ENCODE data around the gene C19orf33.

Gene C19orf33

GRCh38 chr19:38308006-38308766 lies 4.1 kb downstream of the C19orf33 start:
- DNase-seq (ENCODE audit: extremely low read depth in 1 of 2, low read depth in 1 of 2) = no peak

GRCh38 chr19:38308926-38309614 lies 5.0 kb downstream of the C19orf33 start:
- DNase-seq (ENCODE audit: extremely low read depth in 1 of 2, low read depth in 1 of 2) = no peak

GRCh38 chr19:38309615-38310278 lies 5.7 kb downstream of the C19orf33 start:
- no peak for DNase-seq (ENCODE audit: extremely low read depth in 1 of 2, low read depth in 1 of 2)

- DNase-seq (ENCODE audit: extremely low read depth in 1 of 2, low read depth in 1 of 2) = no peak
Observed at GRCh38 chr19:38310279-38310670, 6.2 kb downstream of the C19orf33 start.

DNA sequence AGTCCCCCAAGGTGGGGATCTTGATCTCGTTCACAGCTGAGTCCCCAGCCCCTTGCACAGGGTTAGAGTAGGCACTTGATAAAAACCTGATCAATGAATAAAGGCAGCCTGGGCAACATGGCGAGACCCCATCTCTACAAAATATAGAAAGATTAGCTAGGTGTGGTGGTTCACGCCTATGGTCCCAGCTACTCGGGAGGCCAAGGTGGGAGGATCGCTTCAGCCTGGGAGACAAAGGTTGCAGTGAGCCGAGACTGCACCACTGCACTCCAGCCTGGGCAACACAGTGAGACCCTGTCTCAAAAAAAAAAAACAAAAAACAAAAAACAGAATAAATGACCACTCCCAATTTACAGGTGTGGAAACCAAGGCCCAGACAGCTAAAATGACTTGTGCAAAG lies 6.9 kb downstream of the C19orf33 start:
- DNase-seq (ENCODE audit: extremely low read depth in 1 of 2, low read depth in 1 of 2) = no peak

- DNase-seq (ENCODE audit: extremely low read depth in 1 of 2, low read depth in 1 of 2) = peak; percentile 86 to 87
Observed at GRCh38 chr19:38315657-38316476, 11.8 kb downstream of the C19orf33 start, which contains the start of gene YIF1B. Gene YIF1B (minus strand): TSS chr19:38315947. CDS start chr19:38315917, 30 bp downstream.

DNA sequence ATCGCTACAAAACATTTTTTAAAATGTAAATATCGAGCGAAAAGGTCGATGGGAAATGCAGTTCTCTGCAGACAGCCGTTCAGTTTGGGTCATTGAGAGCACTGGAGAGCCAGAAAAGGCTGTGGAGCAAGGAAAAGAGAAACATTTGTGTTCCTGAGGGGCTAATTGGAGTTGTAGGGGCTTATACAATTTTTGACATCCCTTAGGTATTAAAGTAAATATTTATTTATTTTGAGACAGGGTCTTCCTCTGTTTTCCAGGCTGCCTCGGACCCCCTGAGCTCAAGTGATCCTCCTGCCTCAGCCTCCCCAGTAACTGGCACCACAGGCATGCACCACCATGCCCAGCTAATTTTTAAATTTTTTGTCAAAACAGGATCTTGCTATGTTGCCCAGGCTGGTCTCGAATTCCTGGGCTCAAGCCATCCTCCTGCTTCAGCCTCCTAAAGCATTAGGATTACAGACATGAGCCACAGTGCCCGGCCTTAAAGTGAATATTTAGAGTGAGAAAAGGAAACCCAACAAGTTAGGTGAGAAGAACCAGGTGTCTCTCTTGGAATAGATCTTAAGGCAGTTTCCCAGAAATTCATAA lies 12.5 kb downstream of the C19orf33 start:
- no peak for DNase-seq (ENCODE audit: extremely low read depth in 1 of 2, low read depth in 1 of 2)

DNA sequence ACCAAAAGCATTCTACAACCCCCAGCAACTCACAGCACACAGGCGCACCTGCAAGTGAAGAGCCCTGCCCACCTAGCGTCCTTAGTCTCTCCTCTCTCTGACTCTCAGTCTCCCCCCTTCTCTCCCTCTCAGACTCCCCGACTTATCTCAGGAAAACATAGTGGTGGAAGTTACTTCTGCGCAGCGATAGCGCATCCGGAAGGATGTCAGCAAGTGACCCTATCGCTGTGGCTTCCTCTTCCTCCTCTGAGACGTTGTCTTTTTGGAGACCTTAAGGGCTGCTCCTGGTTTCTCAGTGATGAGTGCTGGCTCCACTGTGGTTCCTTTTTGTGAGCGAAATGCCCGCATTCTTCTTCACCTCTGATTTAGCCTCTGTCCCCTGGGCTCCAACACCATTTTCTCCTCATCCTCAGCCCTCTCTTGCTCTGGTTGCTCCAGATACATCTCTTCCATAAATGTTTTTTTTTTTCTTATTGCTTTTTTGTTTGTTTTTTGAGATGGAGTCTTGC lies 13.1 kb downstream of the C19orf33 start:
- DNase-seq (ENCODE audit: extremely low read depth in 1 of 2, low read depth in 1 of 2) = no peak

DNA sequence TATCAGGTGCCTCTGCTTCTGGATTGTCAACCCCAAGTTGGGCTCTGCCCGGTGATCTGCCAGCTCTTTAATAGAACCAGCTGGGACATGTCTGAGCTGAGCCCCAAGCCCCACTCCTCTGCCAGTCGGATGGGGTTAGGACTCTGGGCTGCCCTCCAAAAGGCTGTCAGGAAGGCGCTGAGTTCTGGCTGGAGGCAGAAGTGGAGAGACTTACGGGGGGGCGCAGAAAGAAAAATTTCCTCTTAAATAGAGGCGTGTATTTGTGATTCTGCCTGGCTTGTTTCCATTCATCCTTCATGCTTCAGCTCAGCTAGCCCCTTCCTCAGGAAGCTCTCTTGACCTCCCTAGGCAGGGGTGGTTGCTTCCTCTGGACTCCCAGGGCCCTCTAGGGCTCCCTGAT lies 14.6 kb downstream of the C19orf33 start:
- DNase-seq (ENCODE audit: extremely low read depth in 1 of 2, low read depth in 1 of 2) = no peak

DNA sequence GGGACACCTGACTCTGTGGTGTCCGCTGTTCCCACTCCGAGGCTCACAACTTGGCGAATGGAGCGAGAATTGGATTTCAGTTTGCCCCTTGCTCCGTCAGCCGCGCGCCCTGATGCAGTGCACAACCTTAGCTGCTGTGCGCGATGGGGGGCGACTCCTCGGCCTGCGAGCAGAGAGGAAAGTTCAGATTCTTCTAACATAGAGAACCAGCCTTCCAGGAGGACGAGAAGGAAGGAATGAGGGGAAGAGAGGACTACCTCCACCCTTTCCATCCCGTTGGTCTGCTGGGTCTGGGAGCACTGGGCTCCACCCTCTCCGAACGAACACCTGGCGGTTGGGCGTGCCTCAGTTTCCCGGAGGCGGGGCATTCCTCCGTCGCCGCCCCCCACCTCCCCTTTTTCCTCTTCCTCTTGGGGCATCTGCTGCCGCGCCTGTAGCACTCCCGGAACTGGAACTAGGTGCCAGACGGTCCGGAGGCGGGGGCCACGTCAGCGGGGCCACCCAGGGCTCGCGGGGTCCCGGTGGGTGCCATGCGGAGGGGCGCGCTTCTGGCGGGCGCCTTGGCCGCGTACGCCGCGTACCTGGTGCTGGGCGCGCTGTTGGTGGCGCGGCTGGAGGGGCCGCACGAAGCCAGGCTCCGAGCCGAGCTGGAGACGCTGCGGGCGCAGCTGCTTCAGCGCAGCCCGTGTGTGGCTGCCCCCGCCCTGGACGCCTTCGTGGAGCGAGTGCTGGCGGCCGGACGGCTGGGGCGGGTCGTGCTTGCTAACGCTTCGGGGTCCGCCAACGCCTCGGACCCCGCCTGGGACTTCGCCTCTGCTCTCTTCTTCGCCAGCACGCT lies 15.6 kb downstream of the C19orf33 start, which contains the start of gene KCNK6:
KCNK6 (plus strand) TSS at position 425 of the 838 bp plus-strand sequence; CDS start at position 531, 106 bp downstream.
- DNase-seq (ENCODE audit: extremely low read depth in 1 of 2, low read depth in 1 of 2) = peak in 1 of 2 donors; percentile 17

- no peak for DNase-seq (ENCODE audit: extremely low read depth in 1 of 2, low read depth in 1 of 2)
Observed at GRCh38 chr19:38320969-38321339, 16.9 kb downstream of the C19orf33 start.

GRCh38 chr19:38321646-38322196 lies 17.7 kb downstream of the C19orf33 start:
- no peak for DNase-seq (ENCODE audit: extremely low read depth in 1 of 2, low read depth in 1 of 2)

DNA sequence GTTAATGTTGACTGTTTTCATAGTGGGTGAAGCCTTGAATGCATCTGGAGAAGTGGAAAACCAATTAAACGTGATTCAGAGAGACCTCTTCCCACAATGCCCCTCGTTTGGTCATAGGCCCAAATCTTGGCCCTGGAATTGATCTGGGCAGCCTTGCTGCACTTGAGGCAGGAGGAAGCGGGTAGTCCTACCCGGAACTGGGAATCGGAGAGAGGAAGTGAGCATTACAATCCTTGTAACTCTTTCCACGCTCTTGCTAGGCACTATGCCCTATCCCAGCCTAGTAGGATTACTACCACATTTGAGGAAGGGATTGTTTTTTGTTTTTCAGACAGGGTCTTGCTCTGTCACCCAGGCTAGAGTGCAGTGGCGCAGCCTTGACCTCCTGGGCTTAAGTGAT lies 19.2 kb downstream of the C19orf33 start:
- DNase-seq (ENCODE audit: extremely low read depth in 1 of 2, low read depth in 1 of 2) = no peak

- DNase-seq (ENCODE audit: extremely low read depth in 1 of 2, low read depth in 1 of 2) = no peak
Observed at GRCh38 chr19:38324431-38324830, 20.4 kb downstream of the C19orf33 start.

DNA sequence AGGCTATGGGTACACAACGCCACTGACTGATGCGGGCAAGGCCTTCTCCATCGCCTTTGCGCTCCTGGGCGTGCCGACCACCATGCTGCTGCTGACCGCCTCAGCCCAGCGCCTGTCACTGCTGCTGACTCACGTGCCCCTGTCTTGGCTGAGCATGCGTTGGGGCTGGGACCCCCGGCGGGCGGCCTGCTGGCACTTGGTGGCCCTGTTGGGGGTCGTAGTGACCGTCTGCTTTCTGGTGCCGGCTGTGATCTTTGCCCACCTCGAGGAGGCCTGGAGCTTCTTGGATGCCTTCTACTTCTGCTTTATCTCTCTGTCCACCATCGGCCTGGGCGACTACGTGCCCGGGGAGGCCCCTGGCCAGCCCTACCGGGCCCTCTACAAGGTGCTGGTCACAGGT lies 22.5 kb downstream of the C19orf33 start:
- no peak for DNase-seq (ENCODE audit: extremely low read depth in 1 of 2, low read depth in 1 of 2)

GRCh38 chr19:38329651-38330050 lies 25.6 kb downstream of the C19orf33 start:
- DNase-seq (ENCODE audit: extremely low read depth in 1 of 2, low read depth in 1 of 2) = no peak

DNA sequence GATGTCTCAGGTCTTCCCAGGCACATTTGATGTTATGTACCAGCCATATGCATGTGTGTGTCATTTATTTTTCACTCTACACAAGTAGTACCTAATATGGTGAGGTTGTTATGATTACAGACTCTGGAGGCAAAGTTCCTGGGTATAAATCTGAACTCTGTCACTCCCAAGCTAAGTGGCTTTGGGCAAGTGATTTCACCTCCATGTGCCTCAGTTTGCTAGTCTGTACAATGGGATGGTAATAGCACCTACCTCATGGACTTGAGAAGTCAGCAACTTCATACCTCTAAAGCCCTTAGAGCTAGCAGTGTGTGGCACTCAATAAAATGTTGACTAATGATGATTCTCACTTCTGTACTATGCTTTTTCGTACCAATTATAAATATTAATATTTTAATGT lies 27.7 kb downstream of the C19orf33 start:
- DNase-seq (ENCODE audit: extremely low read depth in 1 of 2, low read depth in 1 of 2) = no peak

DNA sequence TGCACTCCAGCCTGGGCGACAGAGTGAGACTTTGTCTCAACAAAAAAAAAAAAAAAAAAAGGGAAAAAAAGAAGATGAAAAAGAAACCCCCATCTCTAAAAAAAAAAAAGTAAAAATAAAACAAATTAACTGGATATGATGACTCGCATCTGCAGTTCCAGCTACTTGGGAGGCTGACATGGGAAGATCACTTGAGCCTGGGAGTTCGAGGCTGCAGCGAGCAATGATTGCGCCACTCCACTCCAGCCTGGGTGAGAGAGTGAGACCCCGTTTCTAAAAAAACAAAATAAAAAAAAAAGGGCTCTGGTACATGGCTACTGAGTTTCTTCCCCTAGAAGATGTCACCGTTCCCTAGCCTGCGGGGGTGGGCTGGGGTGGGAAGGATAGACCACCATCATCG lies 29.2 kb downstream of the C19orf33 start:
- no peak for DNase-seq (ENCODE audit: extremely low read depth in 1 of 2, low read depth in 1 of 2)

Measured in activated CD8-positive, alpha-beta memory T cell treated with anti-CD3 and anti-CD28 coated beads for 1 hour (primary cell).